Tibial nerve (tissue), 4 donors: ENCODE results near the gene PXT1.
"Not testable (repeated sequence)": the region's sequence is repeated elsewhere in the genome, so short reads cannot be mapped to it uniquely, and the experiment has no call there.

Experiments used
- EP300 ChIP-seq, 2 donors: sonication (generic); formaldehyde crosslinking; IDR thresholded peaks; one replicate each; pipeline ENCODE4 v1.6.1; 2017; ENCODE audit warnings: antibody characterized with exemption in 2 of 2, mild to moderate bottlenecking in 1 of 2
- POLR2A ChIP-seq, 2 donors: fragments of 450-650 bp; IDR thresholded peaks; one replicate each; pipeline ENCODE4 v1.6.1; 2017; ENCODE audit warnings: antibody characterized with exemption in 2 of 2, mild to moderate bottlenecking in 2 of 2, moderate library complexity in 2 of 2
- TF ChIP-seq, protein P1 (sequence below), 5 experiments: fragments of 200-600 bp in 3 of 5; fragments of 450-650 bp in 2 of 5; sonication (generic) in 3 of 5; IDR thresholded peaks; one replicate each; pipeline ENCODE4 v1.5.1; 2016 to 2019; ENCODE audit warnings: antibody characterized with exemption in 5 of 5, mild to moderate bottlenecking in 3 of 5, moderate library complexity in 2 of 5

DNA sequence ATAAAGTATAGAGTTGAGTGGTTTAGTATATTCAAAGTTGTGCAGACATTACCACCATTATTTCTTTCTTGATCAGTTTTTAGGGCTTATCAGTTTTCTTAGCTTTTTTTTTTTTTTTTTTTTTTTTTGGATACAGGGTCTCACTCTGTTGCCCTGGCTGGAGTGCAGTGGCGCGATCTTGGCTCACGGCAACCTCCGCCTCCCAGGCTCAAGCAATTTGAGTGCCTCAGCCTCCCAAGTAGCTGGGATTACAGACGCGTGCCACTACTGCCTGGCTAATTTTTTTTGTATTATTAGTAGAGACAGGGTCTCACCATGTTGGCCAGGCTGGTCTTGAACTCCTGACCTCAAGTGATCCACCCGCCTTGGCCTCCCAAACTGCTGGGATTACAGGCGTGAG, 10.2 kb upstream of the PXT1 start:
- TF ChIP-seq EP300, POLR2A (IDR thresholded peaks at IDR 0.05): not testable (repeated sequence)
- TF ChIP-seq, protein P1, sequence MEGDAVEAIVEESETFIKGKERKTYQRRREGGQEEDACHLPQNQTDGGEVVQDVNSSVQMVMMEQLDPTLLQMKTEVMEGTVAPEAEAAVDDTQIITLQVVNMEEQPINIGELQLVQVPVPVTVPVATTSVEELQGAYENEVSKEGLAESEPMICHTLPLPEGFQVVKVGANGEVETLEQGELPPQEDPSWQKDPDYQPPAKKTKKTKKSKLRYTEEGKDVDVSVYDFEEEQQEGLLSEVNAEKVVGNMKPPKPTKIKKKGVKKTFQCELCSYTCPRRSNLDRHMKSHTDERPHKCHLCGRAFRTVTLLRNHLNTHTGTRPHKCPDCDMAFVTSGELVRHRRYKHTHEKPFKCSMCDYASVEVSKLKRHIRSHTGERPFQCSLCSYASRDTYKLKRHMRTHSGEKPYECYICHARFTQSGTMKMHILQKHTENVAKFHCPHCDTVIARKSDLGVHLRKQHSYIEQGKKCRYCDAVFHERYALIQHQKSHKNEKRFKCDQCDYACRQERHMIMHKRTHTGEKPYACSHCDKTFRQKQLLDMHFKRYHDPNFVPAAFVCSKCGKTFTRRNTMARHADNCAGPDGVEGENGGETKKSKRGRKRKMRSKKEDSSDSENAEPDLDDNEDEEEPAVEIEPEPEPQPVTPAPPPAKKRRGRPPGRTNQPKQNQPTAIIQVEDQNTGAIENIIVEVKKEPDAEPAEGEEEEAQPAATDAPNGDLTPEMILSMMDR (IDR thresholded peaks at IDR 0.05) = not testable (repeated sequence)
